Measurements from ENCODE around the gene SRPK1.

SRPK1 gene

GRCh38 chr6:35795453-35796071 is 125.3 kb downstream of the SRPK1 start:
- H2AFZ ChIP-seq (ENCODE audit: low read depth, low read length), result no peak overlapping the region
- H3K4ac ChIP-seq (ENCODE audit: low read depth in 1 of 2, low read length in 2 of 2), result no peak overlapping the region
- H3K9me3 ChIP-seq (ENCODE audit: control insufficient read depth, low read length), result peaks cover 3% of the 10 kb centered on the region
- no peaks in the 10 kb centered on the region for H3K36me3 ChIP-seq (ENCODE audit: control insufficient read depth in 1 of 2, insufficient read depth in 2 of 2, low read depth in 1 of 2, low read length in 2 of 2)
- no peak overlapping the region for H3K23ac ChIP-seq (ENCODE audit: low read length in 2 of 2)
- H3K27ac ChIP-seq (ENCODE audit: low read length, poor library complexity, severe bottlenecking), result no peak overlapping the region
- H2BK5ac ChIP-seq (ENCODE audit: low read depth, low read length, poor library complexity, severe bottlenecking), result no peak overlapping the region
- DNase-seq, result no peak
- H2BK120ac ChIP-seq (ENCODE audit: low read depth, low read length), result no peak overlapping the region
- H3K4me2 ChIP-seq (ENCODE audit: low read length, poor library complexity, severe bottlenecking), result no peak overlapping the region
- no peak overlapping the region for H3K9ac ChIP-seq (ENCODE audit: low read length)
- 91% methylated on average over 11 of the region's 11 CpGs for WGBS
- H2BK12ac ChIP-seq (ENCODE audit: low read length in 2 of 2), result no peak overlapping the region
- no peak overlapping the region for H3K14ac ChIP-seq (ENCODE audit: low read length in 2 of 2)
- H3K18ac ChIP-seq (ENCODE audit: low read depth in 1 of 2, low read length in 2 of 2), result no peak overlapping the region
- no peak overlapping the region for H4K91ac ChIP-seq (ENCODE audit: low read length)
- no peaks in the 10 kb centered on the region for H3K79me1 ChIP-seq (replicated peaks; ENCODE audit: low read length, poor library complexity, severe bottlenecking)
- H3K4me1 ChIP-seq (ENCODE audit: control insufficient read depth, insufficient read depth, low read depth, low read length), result no peaks in the 10 kb centered on the region
- no peak overlapping the region for H4K8ac ChIP-seq (ENCODE audit: low read length)
- no peak overlapping the region for H3K4me3 ChIP-seq (ENCODE audit: insufficient read depth in 1 of 2, low read depth in 1 of 2, low read length in 2 of 2)
- H2AK5ac ChIP-seq (ENCODE audit: low read length, severe bottlenecking), result no peak overlapping the region
- H2BK15ac ChIP-seq (ENCODE audit: low read depth, poor library complexity, severe bottlenecking), result no peak overlapping the region
- H3K27me3 ChIP-seq (ENCODE audit: control insufficient read depth in 1 of 2, insufficient read depth in 1 of 2, low read length in 2 of 2), result peaks cover 30 to 60% of the 10 kb centered on the region in 2 experiments

- Histone ChIP-seq H3K23ac (ENCODE audit: low read length in 2 of 2) (no peak overlapping the region), H2BK12ac (ENCODE audit: low read length in 2 of 2) (no peak overlapping the region), H3K9ac (ENCODE audit: low read length) (no peak overlapping the region), H3K4me2 (ENCODE audit: low read length, poor library complexity, severe bottlenecking) (no peak overlapping the region), H2BK15ac (ENCODE audit: low read depth, poor library complexity, severe bottlenecking) (no peak overlapping the region), H3K36me3 (ENCODE audit: control insufficient read depth in 1 of 2, insufficient read depth in 2 of 2, low read depth in 1 of 2, low read length in 2 of 2) (no peaks in the 10 kb centered on the region), H3K4ac (ENCODE audit: low read depth in 1 of 2, low read length in 2 of 2) (no peak overlapping the region), H2AFZ (ENCODE audit: low read depth, low read length) (no peak overlapping the region), H2BK5ac (ENCODE audit: low read depth, low read length, poor library complexity, severe bottlenecking) (no peak overlapping the region), H2AK5ac (ENCODE audit: low read length, severe bottlenecking) (no peak overlapping the region), H3K4me1 (ENCODE audit: control insufficient read depth, insufficient read depth, low read depth, low read length) (no peaks in the 10 kb centered on the region), H2BK120ac (ENCODE audit: low read depth, low read length) (no peak overlapping the region), H3K4me3 (ENCODE audit: insufficient read depth in 1 of 2, low read depth in 1 of 2, low read length in 2 of 2) (no peak overlapping the region), H3K9me3 (ENCODE audit: control insufficient read depth, low read length) (peaks cover 3% of the 10 kb centered on the region), H4K91ac (ENCODE audit: low read length) (no peak overlapping the region), H3K27ac (ENCODE audit: low read length, poor library complexity, severe bottlenecking) (no peak overlapping the region), H4K8ac (ENCODE audit: low read length) (no peak overlapping the region), H3K27me3 (ENCODE audit: control insufficient read depth in 1 of 2, insufficient read depth in 1 of 2, low read length in 2 of 2) (peaks cover 30 to 64% of the 10 kb centered on the region in 2 experiments), H3K18ac (ENCODE audit: low read depth in 1 of 2, low read length in 2 of 2) (no peak overlapping the region), H3K79me1 (replicated peaks; ENCODE audit: low read length, poor library complexity, severe bottlenecking) (no peaks in the 10 kb centered on the region), H3K14ac (ENCODE audit: low read length in 2 of 2) (no peak overlapping the region)
- DNase-seq, result no peak
- 95% methylated on average over 17 of the region's 17 CpGs for WGBS
Measured at GRCh38 chr6:35794536-35795452, 126.1 kb downstream of the SRPK1 start.

GRCh38 chr6:35790683-35791082 is 130.2 kb downstream of the SRPK1 start:
- H3K18ac ChIP-seq (ENCODE audit: low read depth in 1 of 2, low read length in 2 of 2), result no peak overlapping the region
- H3K27me3 ChIP-seq (ENCODE audit: control insufficient read depth in 1 of 2, insufficient read depth in 1 of 2, low read length in 2 of 2), result peaks cover 35 to 76% of the 10 kb centered on the region in 2 experiments
- peaks cover 3% of the 10 kb centered on the region for H3K9me3 ChIP-seq (ENCODE audit: control insufficient read depth, low read length)
- no peaks in the 10 kb centered on the region for H3K4me1 ChIP-seq (ENCODE audit: control insufficient read depth, insufficient read depth, low read depth, low read length)
- H3K79me1 ChIP-seq (replicated peaks; ENCODE audit: low read length, poor library complexity, severe bottlenecking), result no peaks in the 10 kb centered on the region
- H2BK120ac ChIP-seq (ENCODE audit: low read depth, low read length), result no peak overlapping the region
- no peak overlapping the region for H2AK5ac ChIP-seq (ENCODE audit: low read length, severe bottlenecking)
- H3K27ac ChIP-seq (ENCODE audit: low read length, poor library complexity, severe bottlenecking), result no peak overlapping the region
- no peak overlapping the region for H4K8ac ChIP-seq (ENCODE audit: low read length)
- no peaks in the 10 kb centered on the region for H3K36me3 ChIP-seq (ENCODE audit: control insufficient read depth in 1 of 2, insufficient read depth in 2 of 2, low read depth in 1 of 2, low read length in 2 of 2)
- H3K23ac ChIP-seq (ENCODE audit: low read length in 2 of 2), result no peak overlapping the region
- 78% methylated on average over 5 of the region's 5 CpGs for WGBS
- no peak overlapping the region for H3K4me2 ChIP-seq (ENCODE audit: low read length, poor library complexity, severe bottlenecking)
- no peak overlapping the region for H2BK12ac ChIP-seq (ENCODE audit: low read length in 2 of 2)
- no peak overlapping the region for H3K4me3 ChIP-seq (ENCODE audit: insufficient read depth in 1 of 2, low read depth in 1 of 2, low read length in 2 of 2)
- H2BK5ac ChIP-seq (ENCODE audit: low read depth, low read length, poor library complexity, severe bottlenecking), result no peak overlapping the region
- DNase-seq, result no peak
- H4K91ac ChIP-seq (ENCODE audit: low read length), result no peak overlapping the region
- no peak overlapping the region for H2AFZ ChIP-seq (ENCODE audit: low read depth, low read length)
- H3K4ac ChIP-seq (ENCODE audit: low read depth in 1 of 2, low read length in 2 of 2), result no peak overlapping the region
- no peak overlapping the region for H2BK15ac ChIP-seq (ENCODE audit: low read depth, poor library complexity, severe bottlenecking)
- H3K9ac ChIP-seq (ENCODE audit: low read length), result no peak overlapping the region
- no peak overlapping the region for H3K14ac ChIP-seq (ENCODE audit: low read length in 2 of 2)

GRCh38 chr6:35788423-35788982 is 132.4 kb downstream of the SRPK1 start:
- H3K27me3 ChIP-seq (ENCODE audit: control insufficient read depth in 1 of 2, insufficient read depth in 1 of 2, low read length in 2 of 2), result peaks cover 30 to 81% of the 10 kb centered on the region in 2 experiments
- no peak overlapping the region for H2BK15ac ChIP-seq (ENCODE audit: low read depth, poor library complexity, severe bottlenecking)
- H3K18ac ChIP-seq (ENCODE audit: low read depth in 1 of 2, low read length in 2 of 2), result no peak overlapping the region
- H4K91ac ChIP-seq (ENCODE audit: low read length), result no peak overlapping the region
- H2BK5ac ChIP-seq (ENCODE audit: low read depth, low read length, poor library complexity, severe bottlenecking), result no peak overlapping the region
- H3K79me1 ChIP-seq (replicated peaks; ENCODE audit: low read length, poor library complexity, severe bottlenecking), result no peaks in the 10 kb centered on the region
- DNase-seq, result no peak
- H2AK5ac ChIP-seq (ENCODE audit: low read length, severe bottlenecking), result no peak overlapping the region
- no peak overlapping the region for H3K4me2 ChIP-seq (ENCODE audit: low read length, poor library complexity, severe bottlenecking)
- no peaks in the 10 kb centered on the region for H3K4me1 ChIP-seq (ENCODE audit: control insufficient read depth, insufficient read depth, low read depth, low read length)
- no peak overlapping the region for H3K14ac ChIP-seq (ENCODE audit: low read length in 2 of 2)
- peaks cover 3% of the 10 kb centered on the region for H3K9me3 ChIP-seq (ENCODE audit: control insufficient read depth, low read length)
- no peak overlapping the region for H2BK12ac ChIP-seq (ENCODE audit: low read length in 2 of 2)
- no peak overlapping the region for H4K8ac ChIP-seq (ENCODE audit: low read length)
- no peaks in the 10 kb centered on the region for H3K36me3 ChIP-seq (ENCODE audit: control insufficient read depth in 1 of 2, insufficient read depth in 2 of 2, low read depth in 1 of 2, low read length in 2 of 2)
- no peak overlapping the region for H3K4ac ChIP-seq (ENCODE audit: low read depth in 1 of 2, low read length in 2 of 2)
- H2BK120ac ChIP-seq (ENCODE audit: low read depth, low read length), result no peak overlapping the region
- no peak overlapping the region for H2AFZ ChIP-seq (ENCODE audit: low read depth, low read length)
- no peak overlapping the region for H3K23ac ChIP-seq (ENCODE audit: low read length in 2 of 2)
- no peak overlapping the region for H3K27ac ChIP-seq (ENCODE audit: low read length, poor library complexity, severe bottlenecking)
- WGBS, result 70% methylated on average over 3 of the region's 4 CpGs
- no peak overlapping the region for H3K9ac ChIP-seq (ENCODE audit: low read length)
- no peak overlapping the region for H3K4me3 ChIP-seq (ENCODE audit: insufficient read depth in 1 of 2, low read depth in 1 of 2, low read length in 2 of 2)

Data from mesenchymal stem cell (in vitro differentiated cells and primary cell).